Measurements from ENCODE around the gene SPATA18. TPM values are rescaled to one million over a fixed set of nuclear protein-coding genes. Genes with fewer than 3 reads are reported as not detected.

Gene SPATA18
- total RNA-seq, 1 donor from 2014 or later: 2.3 TPM

Other genes with a start within 250 kb of the SPATA18 start
- gene DCUN1D4, start 208.2 kb upstream of the SPATA18 start, total RNA-seq: 46.0 TPM
- 0.86 TPM for gene LRRC66, start 30.9 kb upstream of the SPATA18 start, total RNA-seq
- gene SGCB, start 13.0 kb upstream of the SPATA18 start, total RNA-seq: 92.1 TPM